ENCODE measurements around the gene TNRC6C.

TNRC6C gene

GRCh38 chr17:77927777-77928518 is 30.6 kb upstream of the TNRC6C start:
- TF ChIP-seq CTCF (conservative IDR thresholded peaks at IDR 0.05), result no peak
- no peak overlapping the region for H3K27ac ChIP-seq

DNA sequence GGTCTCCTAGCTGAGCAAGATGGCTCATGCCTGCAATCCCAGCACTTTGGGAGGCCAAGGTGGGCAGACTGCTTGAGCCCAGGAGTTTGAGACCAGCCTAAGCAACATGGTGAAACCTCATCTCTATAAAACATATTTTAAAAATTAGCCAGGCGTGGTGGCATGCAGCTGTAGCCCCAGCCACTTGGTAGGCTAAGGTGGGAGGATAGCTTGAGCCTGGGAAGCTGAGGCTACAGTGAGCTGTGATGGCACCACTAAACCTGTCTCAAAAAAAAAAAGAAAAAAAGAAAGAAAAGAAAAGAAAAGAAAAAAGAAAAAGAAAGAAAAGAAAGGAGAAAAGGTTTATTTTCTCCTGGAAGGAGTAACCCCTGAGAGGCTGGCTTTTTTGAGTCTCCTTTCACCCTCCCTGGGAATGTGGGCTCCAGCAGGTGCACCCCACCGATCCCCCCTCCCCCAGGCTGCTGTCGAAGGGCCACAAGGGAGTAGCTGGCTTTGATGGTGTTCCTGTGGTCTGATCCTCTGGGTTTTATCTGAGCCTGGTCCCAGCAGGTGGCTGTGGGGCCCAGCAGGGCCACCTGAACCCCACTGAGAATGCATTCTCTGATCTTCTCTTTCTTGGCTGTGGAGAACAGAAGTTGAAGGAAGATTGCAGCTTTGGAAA is 29.9 kb upstream of the TNRC6C start:
- TF ChIP-seq CTCF (conservative IDR thresholded peaks at IDR 0.05), result no peak
- no peak overlapping the region for H3K27ac ChIP-seq

DNA sequence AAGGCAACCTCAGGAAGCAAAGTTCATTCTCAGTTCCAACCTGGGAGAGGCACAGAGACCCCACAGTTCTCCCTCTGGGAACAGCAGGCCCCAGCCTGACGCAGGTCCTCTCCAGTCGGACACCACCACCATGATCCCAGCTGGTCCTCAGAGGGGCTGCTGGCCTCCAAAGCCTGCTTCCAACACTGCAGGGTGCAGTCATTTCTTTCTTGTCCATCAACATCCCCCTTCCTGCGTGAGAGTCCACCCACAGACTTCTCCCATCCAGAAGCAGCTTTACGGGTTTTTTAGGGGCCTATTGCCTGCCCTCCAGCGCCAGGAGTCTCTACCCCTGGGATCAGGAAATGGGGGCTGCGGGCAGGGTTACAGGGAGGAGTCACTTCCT is 29.3 kb upstream of the TNRC6C start:
- H3K27ac ChIP-seq, result no peak overlapping the region
- TF ChIP-seq CTCF (conservative IDR thresholded peaks at IDR 0.05), result no peak

DNA sequence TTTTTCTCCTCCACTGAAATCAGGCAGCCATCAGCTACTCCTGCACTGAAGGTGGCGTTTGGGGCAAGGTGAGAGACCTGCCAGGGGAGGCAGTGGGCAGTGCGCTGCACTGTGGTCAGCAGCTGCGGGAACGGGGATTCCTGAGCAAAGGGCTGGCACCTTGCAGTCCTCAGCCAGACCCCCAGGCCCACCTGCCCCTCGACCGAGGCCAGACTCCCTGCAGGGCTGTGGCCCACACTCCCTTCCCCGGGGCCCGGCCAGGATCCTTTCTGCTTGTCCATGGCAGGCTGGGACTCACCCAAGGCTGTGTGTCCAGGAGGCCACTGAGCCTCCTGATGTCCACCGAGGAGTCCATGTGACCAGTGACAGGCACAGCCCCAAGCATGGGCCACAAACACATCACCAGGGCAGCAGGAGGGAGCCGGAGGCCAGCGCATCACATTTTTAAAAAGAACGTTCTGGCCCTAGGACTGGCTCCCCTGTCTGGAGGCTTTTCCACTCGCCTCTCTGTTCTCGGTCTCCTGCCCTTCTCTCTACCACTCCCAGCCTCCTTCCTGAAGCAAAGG is 28.5 kb upstream of the TNRC6C start:
- no peak for TF ChIP-seq CTCF (conservative IDR thresholded peaks at IDR 0.05)
- no peak overlapping the region for H3K27ac ChIP-seq

GRCh38 chr17:77930780-77931768 is 27.4 kb upstream of the TNRC6C start:
- no peak for TF ChIP-seq CTCF (conservative IDR thresholded peaks at IDR 0.05)
- H3K27ac ChIP-seq, result no peak overlapping the region

DNA sequence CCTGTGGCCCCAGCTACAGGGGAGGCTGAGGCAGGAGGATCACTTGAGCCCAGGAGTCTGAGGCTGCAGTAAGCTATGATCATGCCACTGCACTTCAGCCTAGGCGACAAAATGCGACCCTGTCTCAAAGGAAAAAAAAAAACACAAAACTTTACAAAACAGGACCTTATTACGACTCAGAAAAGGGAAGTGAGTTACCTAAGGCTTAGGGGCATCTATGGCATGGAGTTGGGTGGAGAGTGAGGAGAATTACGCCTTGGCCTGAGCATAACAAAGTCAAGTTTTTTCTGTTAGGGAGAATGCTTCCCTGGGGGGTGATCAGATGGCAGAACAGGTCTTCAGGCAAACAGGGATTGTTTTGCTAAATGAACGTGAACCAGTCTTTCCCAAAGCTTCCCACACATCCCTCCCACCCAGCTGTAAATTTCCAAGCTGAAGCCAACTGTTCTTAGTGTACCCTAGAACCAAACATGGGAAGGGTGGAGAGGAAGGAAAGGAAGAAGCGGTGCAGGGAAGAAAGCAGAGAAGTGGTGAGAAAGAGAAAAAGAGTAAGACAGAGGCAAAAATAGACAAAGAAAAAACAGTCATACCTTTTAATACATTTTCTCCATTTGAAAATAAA is 24.6 kb upstream of the TNRC6C start:
- H3K27ac ChIP-seq, result peak overlapping the region; percentile 77
- no peak for TF ChIP-seq CTCF (conservative IDR thresholded peaks at IDR 0.05)
